H9 (cell line): ENCODE measurements around the gene ARSG. TPM values are rescaled to one million over a fixed set of nuclear protein-coding genes. Genes with fewer than 3 reads are reported as not detected.

Experiments used
- DNase-seq: peaks from one replicate; pipeline ENCODE4 v3.0.0-alpha.2; 2017
- H2AFZ ChIP-seq: one replicate; pipeline ENCODE4 v1.6.1; 2013; ENCODE audit warnings: mild to moderate bottlenecking, low read length, control low read depth, moderate library complexity
- H2AK5ac ChIP-seq: 2 replicates; pipeline ENCODE4 v1.6.1; 2013; ENCODE audit warnings: low read length, control low read depth, mixed read lengths; ENCODE audit not compliant: insufficient read length
- H2BK120ac ChIP-seq: one replicate; pipeline ENCODE4 v1.6.1; 2013; ENCODE audit warnings: low read depth, mild to moderate bottlenecking, low read length, control low read depth, inconsistent platforms; ENCODE audit not compliant: poor library complexity, severe bottlenecking
- H2BK12ac ChIP-seq: 2 replicates; pipeline ENCODE4 v1.6.1; 2013; ENCODE audit warnings: low read length, control low read depth, mixed read lengths, low read depth; ENCODE audit not compliant: insufficient read length
- H2BK15ac ChIP-seq: 2 replicates; pipeline ENCODE4 v1.6.1; 2013; ENCODE audit warnings: low read depth, low read length, control low read depth
- H2BK20ac ChIP-seq: one replicate; pipeline ENCODE4 v1.6.1; 2013; ENCODE audit warnings: low read depth, mild to moderate bottlenecking, low read length, control low read depth, inconsistent platforms; ENCODE audit not compliant: poor library complexity, severe bottlenecking
- H2BK5ac ChIP-seq: 2 replicates; pipeline ENCODE4 v1.6.1; 2013; ENCODE audit warnings: low read length, control low read depth, mixed read lengths; ENCODE audit not compliant: insufficient read length
- H3K14ac ChIP-seq: 2 replicates; pipeline ENCODE4 v1.6.1; 2013; ENCODE audit warnings: low read length, control low read depth; ENCODE audit not compliant: insufficient read depth
- H3K18ac ChIP-seq: 2 replicates; pipeline ENCODE4 v1.6.1; 2013; ENCODE audit warnings: low read depth, mild to moderate bottlenecking, mixed read lengths, low read length, control low read depth; ENCODE audit not compliant: insufficient read length
- H3K23ac ChIP-seq: 2 replicates; pipeline ENCODE4 v1.6.1; 2013; ENCODE audit warnings: low read length, control low read depth, mixed read lengths, low read depth; ENCODE audit not compliant: insufficient read length
- H3K23me2 ChIP-seq: 2 replicates; pipeline ENCODE4 v1.6.1; 2013; ENCODE audit warnings: low read depth, mild to moderate bottlenecking, mixed read lengths, low read length, control low read depth; ENCODE audit not compliant: insufficient read length, poor library complexity, severe bottlenecking
- H3K27ac ChIP-seq: 2 replicates; pipeline ENCODE4 v1.5.1; 2013; ENCODE audit warnings: low read length, control low read depth, mixed read lengths, low read depth; ENCODE audit not compliant: insufficient read length
- H3K27me3 ChIP-seq: 2 replicates; pipeline ENCODE4 v1.6.1; 2013; ENCODE audit warnings: low read length, control low read depth, inconsistent platforms; ENCODE audit not compliant: insufficient read depth
- H3K4ac ChIP-seq: 2 replicates; pipeline ENCODE4 v1.6.1; 2013; ENCODE audit warnings: low read depth, mild to moderate bottlenecking, control low read depth, inconsistent platforms, low read length, moderate library complexity
- H3K4me1 ChIP-seq: 2 replicates; pipeline ENCODE4 v1.6.1; 2013; ENCODE audit warnings: low read length, control low read depth, inconsistent platforms; ENCODE audit not compliant: insufficient read depth
- H3K4me2 ChIP-seq: 2 replicates; pipeline ENCODE4 v1.6.1; 2013; ENCODE audit warnings: low read length, control low read depth, mixed read lengths; ENCODE audit not compliant: insufficient read length, insufficient read depth
- H3K56ac ChIP-seq: 2 replicates; pipeline ENCODE4 v1.6.1; 2013; ENCODE audit warnings: low read depth, mild to moderate bottlenecking, mixed read lengths, low read length, control low read depth; ENCODE audit not compliant: insufficient read length
- H3K79me1 ChIP-seq: 2 replicates; pipeline ENCODE4 v1.6.1; 2013; ENCODE audit warnings: low read depth, mild to moderate bottlenecking, moderate library complexity, low read length, control low read depth, inconsistent platforms; ENCODE audit not compliant: insufficient read depth, poor library complexity, severe bottlenecking
- H3K79me2 ChIP-seq: 2 replicates; pipeline ENCODE4 v1.6.1; 2013; ENCODE audit warnings: low read length, control low read depth, inconsistent platforms; ENCODE audit not compliant: insufficient read depth
- H3K9ac ChIP-seq: 2 replicates; pipeline ENCODE4 v1.6.1; 2013; ENCODE audit warnings: low read length, control low read depth, mixed read lengths; ENCODE audit not compliant: insufficient read length; ENCODE audit errors: extremely low read depth
- H3K9me3 ChIP-seq: one replicate; pipeline ENCODE4 v1.6.1; 2013; ENCODE audit warnings: low read depth, low read length, inconsistent platforms; ENCODE audit not compliant: control insufficient read depth
- H3T11ph ChIP-seq: one replicate; pipeline ENCODE4 v1.6.1; 2013; ENCODE audit warnings: mild to moderate bottlenecking, low read length, control low read depth, inconsistent platforms
- H4K20me1 ChIP-seq: one replicate; pipeline ENCODE4 v1.6.1; 2013; ENCODE audit not compliant: control insufficient read depth, insufficient read length, insufficient read depth
- H4K5ac ChIP-seq: 2 replicates; pipeline ENCODE4 v1.6.1; 2013; ENCODE audit warnings: low read depth, mild to moderate bottlenecking, mixed read lengths, low read length, control low read depth; ENCODE audit not compliant: insufficient read length
- H4K8ac ChIP-seq: replicated peaks from 2 replicates; pipeline ENCODE4 v1.6.1; 2013; ENCODE audit warnings: low read length, control low read depth, mixed read lengths, low read depth; ENCODE audit not compliant: insufficient read length
- H4K91ac ChIP-seq: 2 replicates; pipeline ENCODE4 v1.6.1; 2013; ENCODE audit warnings: low read depth, mild to moderate bottlenecking, moderate library complexity, mixed read lengths, low read length, control low read depth; ENCODE audit not compliant: insufficient read length
- H3K27ac Mint-ChIP-seq, 3 experiments: 2 replicates in 2 of 3; 3 replicates in 1 of 3; pipeline ENCODE4 v1.8.0; 2020 to 2021; ENCODE audit warnings: mixed read lengths in 3 of 3, mild to moderate bottlenecking in 1 of 3, moderate library complexity in 1 of 3
- H3K27me3 Mint-ChIP-seq: 2 replicates; pipeline ENCODE4 v1.8.0; 2021; ENCODE audit warnings: low read depth, mild to moderate bottlenecking, moderate library complexity, mixed read lengths
- H3K36me3 Mint-ChIP-seq, 3 experiments: 2 replicates in 2 of 3; 3 replicates in 1 of 3; pipeline ENCODE4 v1.8.0; 2020 to 2021; ENCODE audit warnings: low read depth in 3 of 3, mixed read lengths in 3 of 3; ENCODE audit not compliant: insufficient read depth in 1 of 3
- H3K4me1 Mint-ChIP-seq, 2 experiments: 2 replicates each; pipeline ENCODE4 v1.8.0; 2020; ENCODE audit warnings: mixed read lengths in 2 of 2
- H3K4me3 Mint-ChIP-seq, 2 experiments: 2 replicates in 1 of 2; 3 replicates in 1 of 2; pipeline ENCODE4 v1.8.0; 2020 to 2021; ENCODE audit warnings: mild to moderate bottlenecking in 2 of 2, mixed read lengths in 2 of 2, moderate library complexity in 1 of 2
- H3K9me3 Mint-ChIP-seq, 2 experiments: 2 replicates in 1 of 2; 3 replicates in 1 of 2; pipeline ENCODE4 v1.8.0; 2020; ENCODE audit warnings: mild to moderate bottlenecking in 2 of 2, mixed read lengths in 2 of 2, moderate library complexity in 1 of 2
- CTCF ChIP-seq: fragments of 200-600 bp; sonication (generic); conservative IDR thresholded peaks from 3 replicates; pipeline ENCODE4 v1.8.0; 2021; ENCODE audit warnings: antibody characterized with exemption, mild to moderate bottlenecking
- WGBS: extraction: QIAGEN DNeasy Blood & Tissue Kit; methylation state at CpG from one replicate; pipeline ENCODE4 v1.1.7; 2013; ENCODE audit warnings: missing lambda C conversion rate, low lambda C conversion rate, mixed read lengths; ENCODE audit not compliant: insufficient read length; ENCODE audit errors: extremely low coverage; 5-methylcytosine and 5-hydroxymethylcytosine counted together
- total RNA-seq: library from RNA; stranded (reverse); gene quantifications from 2 replicates; pipeline ENCODE4 v1.2.1, GENCODE V29; 2021

Gene ARSG
- total RNA-seq, 1 experiment from 2014 or later, result 3.6 TPM

GRCh38 chr17:68399638-68400403 is 108.5 kb downstream of the ARSG start:
- H2AFZ ChIP-seq, result no peak overlapping the region
- DNase-seq, result peak; percentile 24
- Mint-ChIP-seq H3K4me3 (no peak overlapping the region), H3K4me1 (peaks cover 23 to 24% of the 10 kb centered on the region in 2 experiments), H3K27me3 (peaks cover 3% of the 10 kb centered on the region), H3K27ac (no peak overlapping the region), H3K9me3 (peaks cover 8 to 9% of the 10 kb centered on the region in 2 experiments), H3K36me3 (peaks cover 0 to 9% (median 3%) of the 10 kb centered on the region in 3 experiments; a peak in 3 of 7 replicates)
- H3K4me2 ChIP-seq, result no peak overlapping the region
- H3K9ac ChIP-seq, result no peak overlapping the region
- no peaks in the 10 kb centered on the region for H3K23me2 ChIP-seq
- H3K14ac ChIP-seq, result no peak overlapping the region
- H3K4me1 ChIP-seq, result no peaks in the 10 kb centered on the region
- no peak overlapping the region for H3K18ac ChIP-seq
- H4K91ac ChIP-seq, result no peak overlapping the region
- no peak overlapping the region for H2BK5ac ChIP-seq
- no peak overlapping the region for H4K5ac ChIP-seq
- no peaks in the 10 kb centered on the region for H3K27me3 ChIP-seq
- no peak overlapping the region for H2BK20ac ChIP-seq
- no peak overlapping the region for H3K23ac ChIP-seq
- TF ChIP-seq CTCF, result no peak
- no peak overlapping the region for H4K8ac ChIP-seq
- no peaks in the 10 kb centered on the region for H3K79me1 ChIP-seq
- H2BK12ac ChIP-seq, result no peak overlapping the region
- H3K27ac ChIP-seq, result no peak overlapping the region
- H2BK120ac ChIP-seq, result no peak overlapping the region
- no peaks in the 10 kb centered on the region for H3K9me3 ChIP-seq
- H4K20me1 ChIP-seq, result no peaks in the 10 kb centered on the region
- no peak overlapping the region for H3T11ph ChIP-seq
- WGBS, result no CpG with 5 or more reads among the region's 19 CpGs
- no peak overlapping the region for H3K4ac ChIP-seq
- H2AK5ac ChIP-seq, result no peak overlapping the region
- H3K79me2 ChIP-seq, result no peaks in the 10 kb centered on the region
- no peak overlapping the region for H2BK15ac ChIP-seq
- H3K56ac ChIP-seq, result no peak overlapping the region
